Measurements from ENCODE around the gene GLI3. TPM values are rescaled to one million over a fixed set of nuclear protein-coding genes. Genes with fewer than 3 reads are reported as not detected.

Gene GLI3
- total RNA-seq, 1 experiment from 2014 or later: 45.0 TPM

DNA sequence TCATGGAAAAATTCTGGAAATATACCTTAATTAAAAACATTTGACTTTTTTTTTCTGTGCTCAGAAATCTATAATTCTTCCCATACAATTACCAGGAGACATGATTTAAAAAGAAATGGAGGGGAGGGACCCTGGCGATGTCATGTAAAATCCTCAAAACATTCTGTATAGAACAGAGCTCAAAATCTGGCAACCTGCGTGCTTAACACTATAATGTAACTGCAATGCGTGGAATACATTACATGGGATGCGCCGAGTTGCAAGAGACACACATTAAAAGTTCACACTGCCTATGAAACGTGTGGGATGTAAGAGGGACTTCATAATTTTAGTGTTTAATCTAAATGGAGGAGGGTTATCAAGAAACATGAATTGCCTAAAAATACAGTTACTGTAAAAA lies 215.0 kb downstream of the GLI3 start:
- no peak overlapping the region for H2BK15ac ChIP-seq (ENCODE audit: low read depth, low read length)
- TF ChIP-seq, protein P1, sequence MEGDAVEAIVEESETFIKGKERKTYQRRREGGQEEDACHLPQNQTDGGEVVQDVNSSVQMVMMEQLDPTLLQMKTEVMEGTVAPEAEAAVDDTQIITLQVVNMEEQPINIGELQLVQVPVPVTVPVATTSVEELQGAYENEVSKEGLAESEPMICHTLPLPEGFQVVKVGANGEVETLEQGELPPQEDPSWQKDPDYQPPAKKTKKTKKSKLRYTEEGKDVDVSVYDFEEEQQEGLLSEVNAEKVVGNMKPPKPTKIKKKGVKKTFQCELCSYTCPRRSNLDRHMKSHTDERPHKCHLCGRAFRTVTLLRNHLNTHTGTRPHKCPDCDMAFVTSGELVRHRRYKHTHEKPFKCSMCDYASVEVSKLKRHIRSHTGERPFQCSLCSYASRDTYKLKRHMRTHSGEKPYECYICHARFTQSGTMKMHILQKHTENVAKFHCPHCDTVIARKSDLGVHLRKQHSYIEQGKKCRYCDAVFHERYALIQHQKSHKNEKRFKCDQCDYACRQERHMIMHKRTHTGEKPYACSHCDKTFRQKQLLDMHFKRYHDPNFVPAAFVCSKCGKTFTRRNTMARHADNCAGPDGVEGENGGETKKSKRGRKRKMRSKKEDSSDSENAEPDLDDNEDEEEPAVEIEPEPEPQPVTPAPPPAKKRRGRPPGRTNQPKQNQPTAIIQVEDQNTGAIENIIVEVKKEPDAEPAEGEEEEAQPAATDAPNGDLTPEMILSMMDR (conservative IDR thresholded peaks at IDR 0.05): no peak
- no peak overlapping the region for H3K4ac ChIP-seq (ENCODE audit: low read depth, low read length)
- Mint-ChIP-seq H3K27me3 (ENCODE audit: low read depth) (no peaks in the 10 kb centered on the region), H3K4me3 (no peak overlapping the region), H3K4me1 (peaks cover 45 to 47% of the 10 kb centered on the region in 2 experiments), H3K27ac (no peak overlapping the region), H3K9me3 (no peaks in the 10 kb centered on the region), H3K36me3 (ENCODE audit: insufficient read depth in 1 of 3, low read depth in 3 of 3) (peaks cover 9 to 37% (median 27%) of the 10 kb centered on the region in 3 experiments)
- H3K27ac ChIP-seq (ENCODE audit: insufficient read length, low read depth, low read length): no peak overlapping the region
- H3K9me3 ChIP-seq (ENCODE audit: control insufficient read depth, low read depth, low read length): no peaks in the 10 kb centered on the region
- no peak overlapping the region for H3K56ac ChIP-seq (ENCODE audit: insufficient read length, low read depth, low read length)
- H2BK120ac ChIP-seq (ENCODE audit: low read depth, low read length, poor library complexity, severe bottlenecking): no peak overlapping the region
- no peak overlapping the region for H3K18ac ChIP-seq (ENCODE audit: insufficient read length, low read depth, low read length)
- no peak overlapping the region for H4K8ac ChIP-seq (replicated peaks; ENCODE audit: insufficient read length, low read depth, low read length)
- H3K4me1 ChIP-seq (ENCODE audit: insufficient read depth, low read length): peaks cover 5% of the 10 kb centered on the region; the same call in 1 of the 2 replicates
- H2AK5ac ChIP-seq (ENCODE audit: insufficient read length, low read length): no peak overlapping the region
- WGBS (ENCODE audit: extremely low coverage, insufficient read length, low lambda C conversion rate): no CpG with 5 or more reads among the region's 6 CpGs
- no peak for DNase-seq
- H3K4me2 ChIP-seq (ENCODE audit: insufficient read depth, insufficient read length, low read length): no peak overlapping the region
- H3K79me1 ChIP-seq (ENCODE audit: insufficient read depth, low read depth, low read length, poor library complexity, severe bottlenecking): no peaks in the 10 kb centered on the region
- no peak overlapping the region for H3K23ac ChIP-seq (ENCODE audit: insufficient read length, low read depth, low read length)
- no peak overlapping the region for H3K14ac ChIP-seq (ENCODE audit: insufficient read depth, low read length)
- no peak overlapping the region for H4K91ac ChIP-seq (ENCODE audit: insufficient read length, low read depth, low read length)
- H3K9ac ChIP-seq (ENCODE audit: extremely low read depth, insufficient read length, low read length): no peak overlapping the region
- no peak overlapping the region for H2AFZ ChIP-seq (ENCODE audit: low read length)
- H4K5ac ChIP-seq (ENCODE audit: insufficient read length, low read depth, low read length): no peak overlapping the region
- H3K27me3 ChIP-seq (ENCODE audit: insufficient read depth, low read length): no peaks in the 10 kb centered on the region
- H2BK5ac ChIP-seq (ENCODE audit: insufficient read length, low read length): no peak overlapping the region
- H3T11ph ChIP-seq (ENCODE audit: low read length): no peak overlapping the region
- no peak overlapping the region for H2BK20ac ChIP-seq (ENCODE audit: low read depth, low read length, poor library complexity, severe bottlenecking)
- H3K23me2 ChIP-seq (ENCODE audit: insufficient read length, low read depth, low read length, poor library complexity, severe bottlenecking): no peaks in the 10 kb centered on the region
- H2BK12ac ChIP-seq (ENCODE audit: insufficient read length, low read depth, low read length): no peak overlapping the region
- H3K79me2 ChIP-seq (ENCODE audit: insufficient read depth, low read length): no peaks in the 10 kb centered on the region
- H4K20me1 ChIP-seq (ENCODE audit: control insufficient read depth, insufficient read depth, insufficient read length): no peaks in the 10 kb centered on the region
